Kasumi-1 (cell line): ENCODE data around the gene PTPN13.
A peak's percentile ranks its signal among the peaks of the same experiment; 100 is the strongest.
"Not testable (repeated sequence)": the region's sequence is repeated elsewhere in the genome, so short reads cannot be mapped to it uniquely, and the experiment has no call there.

Experiments used
- DNase-seq, 2 experiments: peaks; one replicate each; lab custom pipeline; 2025; lab: John Stamatoyannopoulos, UW

Gene PTPN13

GRCh38 chr4:86641516-86642090 is 47.5 kb downstream of the PTPN13 start:
- peak in 1 of 2 experiments; percentile 15 for DNase-seq

- no peak for DNase-seq
These were observed 50.8 kb downstream of the PTPN13 start for GRCh38 chr4:86644892-86645291.

GRCh38 chr4:86652332-86652932 is 58.3 kb downstream of the PTPN13 start:
- no peak for DNase-seq

GRCh38 chr4:86653237-86653865 is 59.2 kb downstream of the PTPN13 start:
- no peak for DNase-seq

DNA sequence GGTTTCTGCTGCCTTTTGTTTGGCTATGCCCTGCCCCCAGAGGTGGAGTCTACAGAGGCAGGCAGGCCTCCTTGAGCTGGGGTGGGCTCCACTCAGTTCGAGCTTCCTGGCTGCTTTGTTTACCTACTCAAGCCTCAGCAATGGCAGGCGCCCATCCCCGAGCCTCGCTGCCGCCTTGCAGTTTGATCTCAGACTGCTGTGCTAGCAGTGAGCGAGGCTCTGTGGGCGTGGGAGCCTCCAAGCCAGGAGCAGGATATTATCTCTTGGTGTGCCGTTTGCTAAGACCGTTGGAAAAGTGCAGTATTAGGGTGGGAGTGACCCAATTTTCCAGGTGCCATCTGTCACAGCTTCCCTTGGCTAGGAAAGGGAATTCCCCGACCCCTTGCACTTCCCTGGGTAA is 62.7 kb downstream of the PTPN13 start:
- DNase-seq, result not testable (repeated sequence)

GRCh38 chr4:86657382-86657781 is 63.3 kb downstream of the PTPN13 start:
- no peak for DNase-seq

GRCh38 chr4:86657910-86658309 is 63.8 kb downstream of the PTPN13 start:
- no peak for DNase-seq

- DNase-seq, result no peak
These were observed 66.3 kb downstream of the PTPN13 start for GRCh38 chr4:86660401-86660800.

- no peak for DNase-seq
These were observed 66.9 kb downstream of the PTPN13 start for GRCh38 chr4:86661006-86661405.

DNA sequence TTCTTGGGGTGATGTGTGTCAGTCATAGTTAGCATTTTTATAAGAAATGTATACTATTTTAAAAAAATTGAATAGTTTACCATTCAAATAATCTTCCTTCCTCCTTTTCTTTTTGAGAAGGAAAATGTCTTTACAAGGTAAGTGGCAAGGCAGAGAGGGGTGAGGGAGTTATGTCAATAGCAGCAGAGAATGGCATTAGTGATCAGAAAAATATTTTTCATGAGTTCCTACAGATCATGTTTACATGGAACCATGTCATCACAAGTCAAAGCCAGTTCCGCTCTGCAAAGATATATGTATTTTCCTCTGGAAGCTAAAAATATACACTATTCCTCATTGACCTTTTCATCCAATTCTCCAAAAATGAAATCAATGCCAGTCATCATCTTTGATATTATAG is 67.3 kb downstream of the PTPN13 start:
- no peak for DNase-seq

DNA sequence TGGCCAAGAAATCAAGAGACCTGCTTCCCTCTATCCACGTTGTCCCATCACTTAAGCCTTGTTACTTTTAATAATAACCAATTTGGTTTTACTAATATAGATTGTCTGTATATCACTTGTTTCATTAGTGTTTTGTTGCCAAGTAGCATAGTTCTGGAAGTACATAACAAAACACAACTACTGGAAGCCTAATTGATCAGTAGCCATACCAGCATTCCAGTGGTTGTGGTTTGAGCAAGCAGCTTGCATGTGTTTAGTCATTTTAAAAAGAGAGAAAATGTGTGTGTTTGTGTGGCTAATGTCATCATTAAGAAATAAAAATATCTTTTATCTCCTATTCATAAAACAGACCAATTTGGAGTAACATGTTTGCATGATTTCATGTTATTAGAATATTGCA is 70.8 kb downstream of the PTPN13 start:
- no peak for DNase-seq

DNA sequence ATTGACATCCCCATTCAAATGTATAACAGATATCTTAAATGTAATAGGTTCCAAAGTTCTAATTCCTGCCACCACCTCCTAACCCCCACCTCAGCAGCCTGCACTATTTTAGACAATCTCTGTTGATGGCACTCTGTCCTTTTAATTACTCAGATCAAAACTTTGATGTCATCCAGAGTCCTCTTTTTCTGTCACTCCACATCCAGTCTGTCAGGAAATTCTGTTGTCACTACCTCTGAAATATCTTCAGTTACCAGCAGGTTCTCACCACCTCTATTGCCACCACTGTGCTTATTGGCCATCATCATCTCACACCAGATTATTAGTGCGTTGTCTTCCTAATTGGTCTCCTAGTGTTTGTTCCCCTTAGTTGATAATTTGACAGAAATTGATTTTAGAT is 76.2 kb downstream of the PTPN13 start:
- no peak for DNase-seq

DNA sequence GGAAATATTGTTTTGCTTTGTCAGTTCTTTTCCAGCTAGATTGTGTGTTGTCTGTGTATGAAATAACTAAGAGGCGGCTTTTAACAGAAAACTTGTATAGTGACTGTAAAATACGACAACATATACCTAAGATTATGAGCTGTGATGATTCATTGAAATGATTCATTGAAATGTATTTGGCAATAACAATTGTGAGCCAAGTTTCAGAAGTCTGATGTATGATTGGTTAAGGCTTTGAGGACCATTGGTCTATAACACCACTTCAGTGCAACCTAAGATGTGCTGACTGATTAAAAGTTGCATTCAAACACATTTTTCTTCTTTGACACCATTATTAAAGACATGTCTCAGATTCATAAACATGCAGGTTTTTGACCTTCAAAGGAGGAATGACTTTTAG is 76.6 kb downstream of the PTPN13 start:
- no peak for DNase-seq

DNA sequence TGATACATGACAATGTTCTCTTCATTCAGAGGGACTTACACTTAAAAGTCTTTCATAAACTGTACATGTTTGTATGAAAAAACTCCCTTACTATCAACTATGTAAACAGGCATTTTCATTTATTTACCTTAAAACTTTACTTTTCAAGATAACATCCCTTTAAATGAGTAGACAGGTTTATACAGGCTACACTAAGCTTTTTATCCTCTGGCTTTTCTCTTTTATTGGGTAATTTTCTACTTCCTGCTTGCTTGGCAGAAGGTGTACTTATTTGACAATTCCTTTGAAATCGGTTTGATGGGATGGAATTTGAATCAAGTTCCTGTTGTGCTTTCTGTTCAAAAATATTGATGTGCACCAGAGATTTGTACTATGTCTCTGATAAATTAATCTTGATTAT is 81.4 kb downstream of the PTPN13 start:
- no peak for DNase-seq

GRCh38 chr4:86678796-86679195 is 84.7 kb downstream of the PTPN13 start:
- no peak for DNase-seq

GRCh38 chr4:86679441-86679840 is 85.3 kb downstream of the PTPN13 start:
- DNase-seq, result no peak

DNA sequence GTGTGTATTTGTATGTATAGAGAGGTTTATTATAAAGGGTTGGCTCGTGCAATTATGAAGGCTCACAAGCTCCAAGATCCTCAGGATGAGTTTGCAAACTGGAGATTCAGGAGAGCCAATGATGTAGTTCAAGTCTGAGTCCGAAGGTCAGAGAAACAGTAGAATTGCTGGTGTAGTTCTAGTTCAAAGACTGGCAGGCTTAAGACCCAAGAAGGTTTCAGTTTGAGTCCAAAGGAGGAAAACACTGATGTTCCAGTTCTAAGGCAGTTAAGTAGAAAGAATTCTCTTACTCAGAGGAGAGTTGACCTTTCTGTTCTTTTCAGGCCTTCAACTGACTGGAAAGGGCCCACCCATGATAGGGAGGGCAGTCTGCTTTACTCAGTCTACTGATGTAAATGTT is 89.1 kb downstream of the PTPN13 start:
- DNase-seq, result no peak

- no peak for DNase-seq
These were observed 89.9 kb downstream of the PTPN13 start for GRCh38 chr4:86683983-86684382.

GRCh38 chr4:86685401-86685800 is 91.3 kb downstream of the PTPN13 start:
- no peak for DNase-seq

- DNase-seq, result no peak
These were observed 92.6 kb downstream of the PTPN13 start for GRCh38 chr4:86686741-86687140.

DNA sequence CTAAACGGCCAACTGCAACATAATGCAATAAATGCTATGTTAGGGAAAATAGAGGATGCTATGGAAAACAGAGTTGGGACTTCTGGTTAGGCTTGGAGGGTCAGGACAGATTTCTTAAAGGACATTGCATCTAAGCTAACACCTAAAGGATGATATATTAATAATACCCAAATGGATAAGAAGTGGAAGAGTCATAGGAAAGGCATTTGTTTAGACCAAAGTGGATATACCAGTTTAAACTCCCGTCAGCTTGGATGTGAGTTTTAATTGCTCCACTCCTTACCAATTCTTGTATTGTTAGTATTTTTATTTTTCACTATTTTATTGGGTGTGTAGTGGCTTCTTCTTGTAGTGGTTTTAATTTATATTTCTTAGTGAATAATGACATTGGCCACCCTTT is 93.9 kb downstream of the PTPN13 start:
- DNase-seq, result no peak

DNA sequence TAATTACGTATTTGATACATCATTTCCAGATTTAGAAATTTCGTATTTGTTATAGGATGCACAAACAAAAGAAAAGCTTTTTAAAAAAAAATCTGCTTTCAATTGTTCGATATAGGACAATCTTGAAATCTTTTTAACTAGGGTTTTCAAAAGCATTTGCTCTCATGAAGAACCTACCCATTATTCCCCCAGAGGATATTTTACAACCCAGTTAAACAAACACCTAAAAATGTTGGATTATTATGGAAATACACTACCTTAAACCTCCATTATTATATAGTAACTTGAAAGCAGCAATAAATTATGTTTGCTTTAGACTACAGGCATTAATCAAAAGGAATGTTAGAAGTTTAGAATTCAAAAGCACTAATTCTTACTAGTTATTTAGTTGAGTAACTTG is 110.5 kb downstream of the PTPN13 start:
- DNase-seq, result no peak

- DNase-seq, result no peak
These were observed 112.9 kb downstream of the PTPN13 start for GRCh38 chr4:86706923-86707597.
